Measurements from ENCODE around the gene SLC4A11.
A peak's percentile ranks its signal among the peaks of the same experiment; 100 is the strongest.

SLC4A11 gene

DNA sequence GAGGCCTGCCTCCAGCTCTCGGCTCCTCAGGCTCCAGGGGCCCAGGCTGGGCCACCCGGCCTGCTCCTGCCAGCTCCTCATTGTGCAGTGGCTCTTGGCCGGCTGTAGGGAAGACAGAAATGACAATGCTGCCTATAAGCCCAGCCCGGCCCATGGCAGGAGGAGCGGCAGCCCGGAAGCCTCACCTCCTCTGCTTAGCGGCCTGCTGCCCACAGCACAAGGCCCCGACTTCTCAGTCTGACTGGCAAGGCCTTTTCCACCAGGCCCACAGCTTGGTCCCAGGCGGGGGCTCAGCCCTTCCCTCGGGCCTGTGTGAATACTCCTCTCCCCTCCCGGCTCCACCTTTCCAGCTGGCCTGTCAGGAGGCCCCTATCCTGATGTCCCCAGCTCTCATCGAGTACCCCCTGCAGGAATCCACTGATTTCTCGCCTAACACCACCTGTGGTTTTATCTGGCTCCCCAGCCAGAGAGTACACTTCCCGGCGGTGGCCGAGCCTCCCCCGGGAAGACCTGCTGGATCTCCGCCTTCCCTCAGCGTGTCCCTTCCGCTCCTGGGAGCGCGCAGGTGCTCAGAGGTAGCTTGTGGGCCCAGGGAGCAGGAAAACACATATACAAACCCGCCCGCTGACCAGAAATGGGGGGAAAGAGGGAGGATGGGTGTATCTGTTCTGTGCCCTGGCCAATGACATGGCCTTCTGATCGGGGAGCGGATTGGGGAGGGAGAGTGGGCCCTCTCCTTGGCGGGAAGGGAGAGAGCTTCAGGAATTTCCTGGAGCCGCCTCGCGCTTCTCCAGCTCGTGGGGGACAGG lies 35.5 kb downstream of the SLC4A11 start:
- TF ChIP-seq ZBTB7A (IDR thresholded peaks at IDR 0.05; ENCODE audit: low read depth) (no peak), NFIC (IDR thresholded peaks at IDR 0.05) (no peak), EGR1 (IDR thresholded peaks at IDR 0.05) (0 out of 2 replicates have a peak, but pooled peaks have one; percentile 14), TAF1 (IDR thresholded peaks at IDR 0.05; ENCODE audit: low read depth) (peak; percentile 3), TEAD4 (IDR thresholded peaks at IDR 0.05) (no peak), CEBPB (IDR thresholded peaks at IDR 0.05) (no peak), TCF12 (IDR thresholded peaks at IDR 0.05; ENCODE audit: low read depth) (no peak), EP300 (IDR thresholded peaks at IDR 0.05; ENCODE audit: borderline replicate concordance) (no peak), CREB1 (IDR thresholded peaks at IDR 0.05; ENCODE audit: low read depth) (no peak), FOXM1 (IDR thresholded peaks at IDR 0.05; ENCODE audit: borderline replicate concordance, low read depth) (no peak), YY1 (IDR thresholded peaks at IDR 0.05; ENCODE audit: low read depth) (no peak), RAD21 (IDR thresholded peaks at IDR 0.05; ENCODE audit: low read depth) (no peak)
- TF ChIP-seq, protein P1, sequence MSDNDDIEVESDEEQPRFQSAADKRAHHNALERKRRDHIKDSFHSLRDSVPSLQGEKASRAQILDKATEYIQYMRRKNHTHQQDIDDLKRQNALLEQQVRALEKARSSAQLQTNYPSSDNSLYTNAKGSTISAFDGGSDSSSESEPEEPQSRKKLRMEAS (IDR thresholded peaks at IDR 0.05): no peak
- TF ChIP-seq, protein P2, sequence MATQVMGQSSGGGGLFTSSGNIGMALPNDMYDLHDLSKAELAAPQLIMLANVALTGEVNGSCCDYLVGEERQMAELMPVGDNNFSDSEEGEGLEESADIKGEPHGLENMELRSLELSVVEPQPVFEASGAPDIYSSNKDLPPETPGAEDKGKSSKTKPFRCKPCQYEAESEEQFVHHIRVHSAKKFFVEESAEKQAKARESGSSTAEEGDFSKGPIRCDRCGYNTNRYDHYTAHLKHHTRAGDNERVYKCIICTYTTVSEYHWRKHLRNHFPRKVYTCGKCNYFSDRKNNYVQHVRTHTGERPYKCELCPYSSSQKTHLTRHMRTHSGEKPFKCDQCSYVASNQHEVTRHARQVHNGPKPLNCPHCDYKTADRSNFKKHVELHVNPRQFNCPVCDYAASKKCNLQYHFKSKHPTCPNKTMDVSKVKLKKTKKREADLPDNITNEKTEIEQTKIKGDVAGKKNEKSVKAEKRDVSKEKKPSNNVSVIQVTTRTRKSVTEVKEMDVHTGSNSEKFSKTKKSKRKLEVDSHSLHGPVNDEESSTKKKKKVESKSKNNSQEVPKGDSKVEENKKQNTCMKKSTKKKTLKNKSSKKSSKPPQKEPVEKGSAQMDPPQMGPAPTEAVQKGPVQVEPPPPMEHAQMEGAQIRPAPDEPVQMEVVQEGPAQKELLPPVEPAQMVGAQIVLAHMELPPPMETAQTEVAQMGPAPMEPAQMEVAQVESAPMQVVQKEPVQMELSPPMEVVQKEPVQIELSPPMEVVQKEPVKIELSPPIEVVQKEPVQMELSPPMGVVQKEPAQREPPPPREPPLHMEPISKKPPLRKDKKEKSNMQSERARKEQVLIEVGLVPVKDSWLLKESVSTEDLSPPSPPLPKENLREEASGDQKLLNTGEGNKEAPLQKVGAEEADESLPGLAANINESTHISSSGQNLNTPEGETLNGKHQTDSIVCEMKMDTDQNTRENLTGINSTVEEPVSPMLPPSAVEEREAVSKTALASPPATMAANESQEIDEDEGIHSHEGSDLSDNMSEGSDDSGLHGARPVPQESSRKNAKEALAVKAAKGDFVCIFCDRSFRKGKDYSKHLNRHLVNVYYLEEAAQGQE (IDR thresholded peaks at IDR 0.05; ENCODE audit: low read depth): no peak
- TF ChIP-seq, protein P3, sequence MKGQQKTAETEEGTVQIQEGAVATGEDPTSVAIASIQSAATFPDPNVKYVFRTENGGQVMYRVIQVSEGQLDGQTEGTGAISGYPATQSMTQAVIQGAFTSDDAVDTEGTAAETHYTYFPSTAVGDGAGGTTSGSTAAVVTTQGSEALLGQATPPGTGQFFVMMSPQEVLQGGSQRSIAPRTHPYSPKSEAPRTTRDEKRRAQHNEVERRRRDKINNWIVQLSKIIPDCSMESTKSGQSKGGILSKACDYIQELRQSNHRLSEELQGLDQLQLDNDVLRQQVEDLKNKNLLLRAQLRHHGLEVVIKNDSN (IDR thresholded peaks at IDR 0.05): no peak

- no peak for TF ChIP-seq YY1 (IDR thresholded peaks at IDR 0.05; ENCODE audit: low read depth)
- TF ChIP-seq, protein P3 (IDR thresholded peaks at IDR 0.05): no peak
- no peak for TF ChIP-seq EGR1 (IDR thresholded peaks at IDR 0.05)
- TF ChIP-seq CEBPB (IDR thresholded peaks at IDR 0.05): no peak
- no peak for TF ChIP-seq RAD21 (IDR thresholded peaks at IDR 0.05; ENCODE audit: low read depth)
- TF ChIP-seq TAF1 (IDR thresholded peaks at IDR 0.05; ENCODE audit: low read depth): no peak
- TF ChIP-seq FOXM1 (IDR thresholded peaks at IDR 0.05; ENCODE audit: borderline replicate concordance, low read depth): no peak
- TF ChIP-seq, protein P2 (IDR thresholded peaks at IDR 0.05; ENCODE audit: low read depth): no peak
- no peak for TF ChIP-seq NFIC (IDR thresholded peaks at IDR 0.05)
Measured at GRCh38 chr20:3202965-3203314, 36.0 kb downstream of the SLC4A11 start.

- TF ChIP-seq, protein P1 (IDR thresholded peaks at IDR 0.05): no peak
- TF ChIP-seq, protein P2 (IDR thresholded peaks at IDR 0.05; ENCODE audit: low read depth): no peak
- no peak for TF ChIP-seq EGR1 (IDR thresholded peaks at IDR 0.05)
Measured at GRCh38 chr20:3199976-3200755, 38.8 kb downstream of the SLC4A11 start.

- TF ChIP-seq EP300 (IDR thresholded peaks at IDR 0.05; ENCODE audit: borderline replicate concordance): no peak
- TF ChIP-seq NFIC (IDR thresholded peaks at IDR 0.05): no peak
- TF ChIP-seq, protein P3 (IDR thresholded peaks at IDR 0.05): no peak
- TF ChIP-seq, protein P2 (IDR thresholded peaks at IDR 0.05; ENCODE audit: low read depth): no peak
- no peak for TF ChIP-seq TCF12 (IDR thresholded peaks at IDR 0.05; ENCODE audit: low read depth)
- TF ChIP-seq RAD21 (IDR thresholded peaks at IDR 0.05; ENCODE audit: low read depth): no peak
- TF ChIP-seq ZBTB7A (IDR thresholded peaks at IDR 0.05; ENCODE audit: low read depth): no peak
Measured at GRCh38 chr20:3199206-3199605, 39.8 kb downstream of the SLC4A11 start.
